Fibroblast of lung (primary cell): Measurements from ENCODE around the gene HOXC12. TPM values are rescaled to one million over a fixed set of nuclear protein-coding genes. Genes with fewer than 3 reads are reported as not detected.

Source experiments
- DNase-seq, 2 donors: peaks; one replicate each; pipeline versions ENCODE4 v3.0.0 to v3.0.0-alpha.2; 2010; ENCODE audit warnings: low read depth in 2 of 2
- H2AFZ ChIP-seq: 2 replicates; pipeline ENCODE4 v1.5.1; 2012; ENCODE audit warnings: low read length, control low read depth, inconsistent platforms
- H3K27ac ChIP-seq: 2 replicates; pipeline ENCODE4 v1.5.1; 2011; ENCODE audit warnings: low read length, control low read depth; ENCODE audit not compliant: insufficient read depth
- H3K27me3 ChIP-seq: 2 replicates; pipeline ENCODE4 v1.5.1; 2011; ENCODE audit warnings: mild to moderate bottlenecking, low read length; ENCODE audit not compliant: control insufficient read depth, insufficient read depth
- H3K36me3 ChIP-seq: 2 replicates; pipeline ENCODE4 v1.5.1; 2011; ENCODE audit warnings: low read length; ENCODE audit not compliant: control insufficient read depth, insufficient read depth
- H3K4me1 ChIP-seq: 2 replicates; pipeline ENCODE4 v1.5.1; 2011; ENCODE audit warnings: low read length; ENCODE audit not compliant: control insufficient read depth, insufficient read depth; ENCODE audit errors: extremely low read depth
- H3K4me2 ChIP-seq: 2 replicates; pipeline ENCODE4 v1.5.1; 2011; ENCODE audit warnings: low read length, control low read depth; ENCODE audit not compliant: insufficient read depth; ENCODE audit errors: extremely low read depth
- H3K4me3 ChIP-seq, 4 experiments: fragments of 200-600 bp in 1 of 4; sonication (generic) in 1 of 4; replicated peaks in 1 of 4; 2 replicates each; pipeline ENCODE4 v1.5.1; 2011 to 2016; ENCODE audit warnings: low read length in 4 of 4, low read depth in 3 of 4, mild to moderate bottlenecking in 3 of 4, control low read depth in 2 of 4, inconsistent platforms in 1 of 4, mixed read lengths in 1 of 4; ENCODE audit not compliant: insufficient read depth in 1 of 4; ENCODE audit errors: control extremely low read depth in 1 of 4
- H3K79me2 ChIP-seq: 2 replicates; pipeline ENCODE4 v1.5.1; 2012; ENCODE audit warnings: mild to moderate bottlenecking, low read length, inconsistent platforms; ENCODE audit not compliant: control insufficient read depth, insufficient read depth
- H3K9ac ChIP-seq: 2 replicates; pipeline ENCODE4 v1.5.1; 2011; ENCODE audit warnings: mild to moderate bottlenecking, low read length, control low read depth; ENCODE audit not compliant: insufficient read depth
- H3K9me3 ChIP-seq: 2 replicates; pipeline ENCODE4 v1.5.1; 2012; ENCODE audit warnings: low read depth, low read length; ENCODE audit not compliant: control insufficient read depth, insufficient read depth
- H4K20me1 ChIP-seq: 2 replicates; pipeline ENCODE4 v1.5.1; 2011; ENCODE audit warnings: low read length; ENCODE audit not compliant: control insufficient read depth, insufficient read depth; ENCODE audit errors: extremely low read depth
- CTCF ChIP-seq, 2 donors: IDR thresholded peaks in 1 of 2; conservative IDR thresholded peaks in 1 of 2; 1 replicate in 1 of 2; 2 replicates in 1 of 2; pipeline ENCODE4 v1.5.1; 2011 to 2012; ENCODE audit warnings: low read length in 2 of 2, control low read depth in 1 of 2, inconsistent platforms in 1 of 2, low read depth in 1 of 2, mild to moderate bottlenecking in 1 of 2
- EZH2 ChIP-seq: IDR thresholded peaks from 2 replicates; pipeline ENCODE4 v1.5.1; 2012; ENCODE audit warnings: low read length, control low read depth, mild to moderate bottlenecking; ENCODE audit errors: missing control alignments
- polyA plus RNA-seq, 2 donors: library from polyadenylated mRNA; depleted of rRNA in 1 of 2; stranded (reverse) in 1 of 2; unstranded in 1 of 2; fragments of >200 nt; gene quantifications; 2 replicates each; pipeline ENCODE4 v1.2.1, GENCODE V29; 2011 to 2012; ENCODE audit warnings: missing spikeins in 1 of 2
- total RNA-seq: library from RNA; depleted of rRNA; stranded (reverse); fragments of >200 nt; gene quantifications from 2 replicates; pipeline ENCODE4 v1.2.1, GENCODE V29; 2014

The HOXC12 gene
- total and polyA plus RNA-seq, 2 donors (not counting 1 experiment from before 2014, with no cell fraction given), result not detected

- Histone ChIP-seq H3K27me3 (peaks cover 85% of the 10 kb centered on the region), H3K27ac (no peak overlapping the region), H2AFZ (no peak overlapping the region), H4K20me1 (no peaks in the 10 kb centered on the region), H3K79me2 (no peaks in the 10 kb centered on the region), H3K36me3 (no peaks in the 10 kb centered on the region), H3K4me1 (no peaks in the 10 kb centered on the region), H3K4me2 (no peak overlapping the region), H3K9ac (no peak overlapping the region), H3K4me3 (no peak overlapping the region), H3K9me3 (no peaks in the 10 kb centered on the region)
- TF ChIP-seq EZH2 (no peak), CTCF (conservative IDR thresholded peaks at IDR 0.05 in 1 of 2, IDR thresholded peaks at IDR 0.05 in 1 of 2; ENCODE audit: low read depth in 1 of 2, low read length in 2 of 2) (no peak)
- no peak for DNase-seq
Measured at GRCh38 chr12:53941750-53942149, 13.0 kb upstream of the HOXC12 start.

GRCh38 chr12:53942467-53942997, 12.2 kb upstream of the HOXC12 start:
- no peak for DNase-seq
- TF ChIP-seq CTCF (conservative IDR thresholded peaks at IDR 0.05 in 1 of 2, IDR thresholded peaks at IDR 0.05 in 1 of 2; ENCODE audit: low read depth in 1 of 2, low read length in 2 of 2), result no peak
- TF ChIP-seq EZH2, result no peak
- Histone ChIP-seq H3K27ac (no peak overlapping the region), H3K79me2 (no peaks in the 10 kb centered on the region), H3K27me3 (peaks cover 85% of the 10 kb centered on the region), H4K20me1 (no peaks in the 10 kb centered on the region), H3K9ac (no peak overlapping the region), H3K9me3 (no peaks in the 10 kb centered on the region), H3K4me3 (no peak overlapping the region), H3K36me3 (no peaks in the 10 kb centered on the region), H3K4me2 (no peak overlapping the region), H2AFZ (no peak overlapping the region), H3K4me1 (no peaks in the 10 kb centered on the region)

GRCh38 chr12:53944209-53944608, 10.5 kb upstream of the HOXC12 start:
- DNase-seq, result no peak
- Histone ChIP-seq H3K4me2 (no peak overlapping the region), H3K27ac (no peak overlapping the region), H3K9ac (no peak overlapping the region), H3K4me3 (no peak overlapping the region), H3K27me3 (peaks cover 78% of the 10 kb centered on the region), H3K9me3 (no peaks in the 10 kb centered on the region), H3K36me3 (no peaks in the 10 kb centered on the region), H4K20me1 (peaks cover 2% of the 10 kb centered on the region), H3K79me2 (no peaks in the 10 kb centered on the region), H2AFZ (no peak overlapping the region), H3K4me1 (no peaks in the 10 kb centered on the region)
- TF ChIP-seq CTCF (conservative IDR thresholded peaks at IDR 0.05 in 1 of 2, IDR thresholded peaks at IDR 0.05 in 1 of 2; ENCODE audit: low read depth in 1 of 2, low read length in 2 of 2) (no peak), EZH2 (no peak)
